Progenitor cell of endocrine pancreas (in vitro differentiated cells): ENCODE data around the gene ELAC2. TPM values are rescaled to one million over a fixed set of nuclear protein-coding genes. Genes with fewer than 3 reads are reported as not detected.

Experiments
- DNase-seq: peaks from one replicate; pipeline ENCODE4 v3.0.0; 2021; ENCODE audit warnings: low spot score; ENCODE audit not compliant: unreplicated experiment
- H3K27ac Mint-ChIP-seq: 2 replicates; pipeline ENCODE4 v1.8.0; 2021; ENCODE audit warnings: mild to moderate bottlenecking, moderate library complexity, mixed read lengths
- H3K27me3 Mint-ChIP-seq: 2 replicates; pipeline ENCODE4 v1.8.0; 2021; ENCODE audit warnings: mixed read lengths
- H3K36me3 Mint-ChIP-seq: 2 replicates; pipeline ENCODE4 v1.8.0; 2022; ENCODE audit warnings: mixed read lengths; ENCODE audit not compliant: insufficient read depth
- H3K4me1 Mint-ChIP-seq: 2 replicates; pipeline ENCODE4 v1.8.0; 2021; ENCODE audit warnings: low read depth, mixed read lengths
- H3K4me3 Mint-ChIP-seq: 2 replicates; pipeline ENCODE4 v1.8.0; 2021; ENCODE audit warnings: low read depth, mild to moderate bottlenecking, moderate library complexity, mixed read lengths
- H3K9me3 Mint-ChIP-seq: 2 replicates; pipeline ENCODE4 v1.8.0; 2021; ENCODE audit warnings: low read depth, mixed read lengths
- total RNA-seq: library from RNA; stranded (reverse); gene quantifications from 2 replicates; pipeline ENCODE4 v1.2.1, GENCODE V29; 2021
- TF ChIP-seq, protein P1 (sequence below): fragments of 200-600 bp; sonication (generic); IDR thresholded peaks from one replicate; pipeline ENCODE4 v1.5.0; 2021; ENCODE audit warnings: antibody characterized with exemption, mild to moderate bottlenecking; ENCODE audit not compliant: unreplicated experiment

The ELAC2 gene
- total RNA-seq, 1 donor from 2014 or later, result 74.4 TPM

DNA sequence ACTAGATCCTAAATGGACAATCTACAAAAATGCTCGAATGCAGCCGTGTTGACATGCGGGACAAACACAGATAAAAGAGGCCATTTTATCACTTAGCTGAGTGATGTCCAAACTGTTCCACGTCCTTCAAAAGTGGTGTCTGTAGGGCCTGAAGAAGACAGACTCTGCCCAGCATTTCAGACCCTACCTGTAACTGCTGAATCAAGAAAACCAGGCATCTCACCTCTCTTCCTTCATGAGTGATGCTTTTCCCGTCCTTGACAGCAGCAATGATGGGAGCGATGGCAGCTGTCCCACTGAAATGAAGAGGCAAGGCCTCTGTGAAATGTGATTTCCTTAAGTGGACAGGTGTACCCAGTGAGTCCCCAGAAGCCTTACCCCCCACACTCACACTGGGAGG, 12.3 kb downstream of the ELAC2 start:
- Mint-ChIP-seq H3K4me1 (no peaks in the 10 kb centered on the region), H3K4me3 (no peak overlapping the region), H3K36me3 (peaks cover 14% of the 10 kb centered on the region), H3K27ac (no peak overlapping the region), H3K9me3 (no peaks in the 10 kb centered on the region), H3K27me3 (no peaks in the 10 kb centered on the region)
- TF ChIP-seq, protein P1, sequence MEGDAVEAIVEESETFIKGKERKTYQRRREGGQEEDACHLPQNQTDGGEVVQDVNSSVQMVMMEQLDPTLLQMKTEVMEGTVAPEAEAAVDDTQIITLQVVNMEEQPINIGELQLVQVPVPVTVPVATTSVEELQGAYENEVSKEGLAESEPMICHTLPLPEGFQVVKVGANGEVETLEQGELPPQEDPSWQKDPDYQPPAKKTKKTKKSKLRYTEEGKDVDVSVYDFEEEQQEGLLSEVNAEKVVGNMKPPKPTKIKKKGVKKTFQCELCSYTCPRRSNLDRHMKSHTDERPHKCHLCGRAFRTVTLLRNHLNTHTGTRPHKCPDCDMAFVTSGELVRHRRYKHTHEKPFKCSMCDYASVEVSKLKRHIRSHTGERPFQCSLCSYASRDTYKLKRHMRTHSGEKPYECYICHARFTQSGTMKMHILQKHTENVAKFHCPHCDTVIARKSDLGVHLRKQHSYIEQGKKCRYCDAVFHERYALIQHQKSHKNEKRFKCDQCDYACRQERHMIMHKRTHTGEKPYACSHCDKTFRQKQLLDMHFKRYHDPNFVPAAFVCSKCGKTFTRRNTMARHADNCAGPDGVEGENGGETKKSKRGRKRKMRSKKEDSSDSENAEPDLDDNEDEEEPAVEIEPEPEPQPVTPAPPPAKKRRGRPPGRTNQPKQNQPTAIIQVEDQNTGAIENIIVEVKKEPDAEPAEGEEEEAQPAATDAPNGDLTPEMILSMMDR, result no peak
- DNase-seq, result no peak

DNA sequence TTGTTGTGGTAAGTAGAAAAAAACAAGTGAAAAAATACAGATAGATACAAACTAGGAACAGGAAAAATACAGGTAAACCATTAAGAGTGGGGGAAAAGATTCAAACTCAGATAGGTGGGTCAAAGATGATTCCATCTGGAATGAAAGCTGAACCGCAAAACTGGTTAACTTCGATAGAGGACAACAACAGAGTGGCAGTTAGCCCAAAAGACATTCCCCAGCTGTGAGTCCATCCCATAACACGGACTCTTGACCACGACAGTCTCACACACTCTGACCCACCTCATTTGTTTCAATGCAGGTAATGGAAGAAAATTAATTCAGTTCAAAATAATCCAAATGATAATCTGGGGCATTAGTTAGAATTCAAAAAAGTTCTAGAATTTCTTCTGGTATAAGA, 13.5 kb downstream of the ELAC2 start:
- no peaks in the 10 kb centered on the region for H3K4me1 Mint-ChIP-seq

DNA sequence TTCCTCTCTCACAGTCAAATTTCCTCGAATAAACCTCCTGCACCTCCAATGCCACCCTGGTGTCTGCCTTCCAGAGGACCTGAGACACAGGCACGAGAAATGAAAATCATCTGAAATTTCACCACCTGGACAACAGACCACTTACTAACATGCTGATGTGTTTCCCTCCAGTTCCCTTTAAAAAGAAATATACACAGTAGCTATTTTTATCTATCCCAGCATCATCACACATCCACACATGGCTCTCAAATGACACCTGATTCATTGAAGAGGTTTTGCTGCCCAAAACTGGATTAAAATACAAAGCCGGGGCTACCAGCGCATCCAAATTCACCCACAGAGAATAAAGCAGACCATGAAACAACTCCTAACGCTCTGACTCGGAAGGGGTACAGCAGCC, 13.9 kb downstream of the ELAC2 start:
- Mint-ChIP-seq H3K27ac (no peak overlapping the region), H3K27me3 (no peaks in the 10 kb centered on the region), H3K9me3 (no peaks in the 10 kb centered on the region), H3K4me1 (no peaks in the 10 kb centered on the region), H3K4me3 (no peak overlapping the region), H3K36me3 (peaks cover 8% of the 10 kb centered on the region)
- DNase-seq, result no peak
- TF ChIP-seq, protein P1, result no peak

More for the DNA sequence above, 13.5 kb downstream of the ELAC2 start:
- TF ChIP-seq, protein P1, result no peak
- no peaks in the 10 kb centered on the region for H3K27me3 Mint-ChIP-seq
- H3K9me3 Mint-ChIP-seq, result no peaks in the 10 kb centered on the region
- H3K36me3 Mint-ChIP-seq, result peaks cover 8% of the 10 kb centered on the region
- no peak for DNase-seq
- H3K27ac Mint-ChIP-seq, result no peak overlapping the region
- no peak overlapping the region for H3K4me3 Mint-ChIP-seq

DNA sequence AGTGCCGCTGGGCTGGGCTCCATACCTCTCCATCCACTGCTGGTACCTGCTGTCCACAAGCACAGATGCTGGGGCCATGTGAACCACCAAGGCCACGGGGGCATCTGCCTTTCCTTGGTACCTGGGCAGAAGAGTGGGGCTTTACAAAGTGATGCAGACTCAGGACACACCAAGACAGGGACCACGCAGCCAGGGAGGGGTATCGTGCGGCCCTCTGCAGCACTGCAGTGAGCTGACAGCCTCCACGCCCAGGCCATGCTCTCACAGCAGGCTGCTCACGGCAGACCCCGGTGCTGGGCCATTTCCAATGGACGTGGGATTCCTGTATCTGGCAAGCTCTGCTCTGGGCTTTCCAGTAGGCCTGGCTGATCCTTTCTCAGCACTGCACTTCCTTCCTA, 14.4 kb downstream of the ELAC2 start:
- H3K36me3 Mint-ChIP-seq, result peaks cover 6% of the 10 kb centered on the region
- no peaks in the 10 kb centered on the region for H3K27me3 Mint-ChIP-seq
- no peaks in the 10 kb centered on the region for H3K9me3 Mint-ChIP-seq
- TF ChIP-seq, protein P1, result no peak
- no peak overlapping the region for H3K27ac Mint-ChIP-seq
- DNase-seq, result no peak
- no peak overlapping the region for H3K4me3 Mint-ChIP-seq
- no peaks in the 10 kb centered on the region for H3K4me1 Mint-ChIP-seq

DNA sequence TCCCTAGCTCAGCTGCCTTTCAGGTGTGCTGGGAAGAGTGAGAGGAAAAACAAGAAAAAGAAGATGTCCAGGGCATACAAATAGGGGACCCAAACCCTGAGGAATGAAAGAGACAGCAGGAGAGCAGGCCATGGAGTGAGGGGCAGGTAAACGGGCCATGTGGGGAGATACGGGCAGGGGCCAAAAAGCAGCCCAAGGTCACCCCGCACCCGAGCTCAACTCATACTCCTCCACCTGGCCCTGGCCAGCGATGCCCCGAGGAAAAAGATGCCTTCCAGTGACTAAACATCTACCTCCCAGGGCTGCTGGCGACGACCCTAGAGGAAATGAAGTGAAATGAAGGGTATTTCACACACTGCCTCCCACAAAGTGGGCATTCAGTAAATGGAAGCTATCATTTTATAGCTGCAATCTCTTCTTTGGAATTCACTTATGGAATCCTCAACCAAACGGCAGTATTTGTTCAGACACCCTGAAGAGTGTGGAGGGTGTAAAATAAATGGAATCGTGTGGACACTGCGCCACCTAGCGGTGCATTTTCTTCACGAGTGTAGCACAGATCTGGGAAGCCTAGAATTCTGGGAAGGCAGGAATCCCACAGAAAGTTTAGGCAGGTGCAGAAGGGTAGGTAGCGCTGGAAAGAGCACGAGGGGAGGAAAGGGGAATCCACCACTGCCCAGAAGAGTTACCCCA, 14.9 kb downstream of the ELAC2 start:
- Mint-ChIP-seq H3K36me3 (peaks cover 7% of the 10 kb centered on the region), H3K27ac (no peak overlapping the region), H3K4me3 (no peak overlapping the region), H3K9me3 (no peaks in the 10 kb centered on the region), H3K4me1 (no peaks in the 10 kb centered on the region), H3K27me3 (no peaks in the 10 kb centered on the region)
- TF ChIP-seq, protein P1, result peak; percentile 88
- peak; percentile 51 for DNase-seq
